MM.1S (cell line): ENCODE data around the gene GDF3.
"Not testable (repeated sequence)": the region's sequence is repeated elsewhere in the genome, so short reads cannot be mapped to it uniquely, and the experiment has no call there.

Experiments used
- DNase-seq: peaks from one replicate; pipeline ENCODE4 v3.0.0-alpha.2; 2015
- H2AFZ ChIP-seq: fragments of 300-600 bp; sonication (generic); 2 replicates; pipeline ENCODE4 v1.6.0; 2016; ENCODE audit warnings: antibody characterized with exemption, low read length
- H3F3A ChIP-seq: fragments of 300-600 bp; sonication (generic); 2 replicates; pipeline ENCODE4 v1.6.1; 2016; ENCODE audit warnings: mild to moderate bottlenecking, antibody characterized with exemption, low read length, moderate library complexity, mixed read lengths; ENCODE audit not compliant: insufficient read depth
- H3K27ac ChIP-seq: fragments of 300-600 bp; sonication (generic); 2 replicates; pipeline ENCODE4 v1.5.1; 2016; ENCODE audit warnings: mild to moderate bottlenecking, low read length
- H3K27me3 ChIP-seq: fragments of 300-600 bp; sonication (generic); replicated peaks from 2 replicates; pipeline ENCODE4 v1.6.0; 2016; ENCODE audit warnings: low read length; ENCODE audit not compliant: insufficient read depth
- H3K36me3 ChIP-seq: fragments of 300-600 bp; sonication (generic); replicated peaks from 2 replicates; pipeline ENCODE4 v1.6.1; 2016; ENCODE audit warnings: mild to moderate bottlenecking, low read length, mixed read lengths; ENCODE audit not compliant: insufficient read depth
- H3K4me1 ChIP-seq: fragments of 300-600 bp; sonication (generic); 2 replicates; pipeline ENCODE4 v1.6.1; 2016; ENCODE audit warnings: low read length, mixed read lengths
- H3K4me2 ChIP-seq: fragments of 300-600 bp; sonication (generic); 2 replicates; pipeline ENCODE4 v1.6.0; 2016; ENCODE audit warnings: low read depth, low read length
- H3K4me3 ChIP-seq: fragments of 300-600 bp; sonication (generic); 2 replicates; pipeline ENCODE4 v1.5.1; 2016; ENCODE audit warnings: low read length, mixed read lengths
- H3K79me2 ChIP-seq: fragments of 300-600 bp; sonication (generic); 2 replicates; pipeline ENCODE4 v1.6.1; 2016; ENCODE audit warnings: mixed run types, low read length, mixed read lengths
- H3K9ac ChIP-seq: fragments of 300-600 bp; sonication (generic); 2 replicates; pipeline ENCODE4 v1.6.1; 2016; ENCODE audit warnings: low read length, mixed read lengths
- H3K9me2 ChIP-seq: fragments of 300-600 bp; sonication (generic); replicated peaks from 2 replicates; pipeline ENCODE4 v1.6.1; 2016; ENCODE audit warnings: mild to moderate bottlenecking, low read length, mixed read lengths; ENCODE audit not compliant: insufficient read depth
- H3K9me3 ChIP-seq: fragments of 300-600 bp; sonication (generic); replicated peaks from 2 replicates; pipeline ENCODE4 v1.6.1; 2016; ENCODE audit warnings: mild to moderate bottlenecking, low read length, mixed read lengths; ENCODE audit not compliant: insufficient read depth
- H4K20me1 ChIP-seq: fragments of 300-600 bp; sonication (generic); 2 replicates; pipeline ENCODE4 v1.6.1; 2016; ENCODE audit warnings: mild to moderate bottlenecking, low read length, moderate library complexity, mixed read lengths; ENCODE audit not compliant: insufficient read depth
- EZH2 ChIP-seq: fragments of 300-600 bp; sonication (generic); optimal IDR thresholded peaks from 2 replicates; pipeline ENCODE3; 2017; ENCODE audit warnings: low read depth, mild to moderate bottlenecking, antibody characterized with exemption, low read length, mixed read lengths
- EZH2phosphoT487 ChIP-seq: fragments of 300-600 bp; sonication (generic); IDR thresholded peaks from 2 replicates; pipeline ENCODE4 v1.6.1; 2018; ENCODE audit warnings: antibody characterized with exemption, low read length
- TF ChIP-seq, protein P1 (sequence below): fragments of 300-600 bp; sonication (generic); IDR thresholded peaks from 2 replicates; pipeline ENCODE4 v1.5.1; 2016; ENCODE audit warnings: antibody characterized with exemption, low read length, mixed read lengths

GDF3 gene

DNA sequence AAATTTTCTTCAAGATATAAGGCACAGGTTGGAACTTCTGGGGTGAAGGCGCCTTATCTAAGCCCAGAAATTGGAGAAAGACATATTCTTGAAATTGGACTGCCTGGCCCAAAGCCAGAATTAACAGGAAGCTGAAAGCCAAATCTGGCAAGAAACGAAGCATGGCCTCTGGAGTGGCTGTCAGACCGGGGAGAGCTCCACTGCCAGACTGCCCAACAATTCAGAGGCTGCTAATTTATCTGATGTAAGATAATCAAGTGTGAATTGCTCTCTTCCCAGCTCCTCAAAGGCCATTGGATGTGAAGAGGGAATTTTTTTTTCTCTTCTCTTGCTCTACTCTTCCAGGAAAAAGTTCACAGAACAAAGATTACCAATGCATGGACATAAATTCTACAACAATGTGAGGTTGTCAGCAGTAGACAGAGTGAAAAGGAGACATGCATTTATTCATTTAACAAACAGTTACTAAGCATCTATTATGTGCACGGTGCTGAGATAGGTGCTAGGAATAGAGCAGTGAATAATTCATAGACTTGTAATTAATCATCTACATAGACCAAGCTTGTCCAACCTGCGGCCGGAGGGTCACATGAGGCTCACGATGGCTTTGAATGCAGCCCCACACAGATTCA is at the start of gene GDF3:
Gene GDF3 (minus strand): TSS at position 210 of the 632 bp plus-strand sequence. CDS start 47 bp downstream, at position 163.
- Histone ChIP-seq H3K4me2 (no peak within 1 kb of the TSS), H3K36me3 (no peaks in the 10 kb centered on the region), H3K9ac (no peak within 1 kb of the TSS), H3K4me1 (no peaks in the 10 kb centered on the region), H3K9me3 (no peaks in the 10 kb centered on the region), H3F3A (no peaks in the 10 kb centered on the region), H2AFZ (no peak within 1 kb of the TSS), H3K27ac (no peak within 1 kb of the TSS), H3K27me3 (no peaks in the 10 kb centered on the region), H3K79me2 (no peaks in the 10 kb centered on the region), H3K9me2 (no peaks in the 10 kb centered on the region), H3K4me3 (no peak within 1 kb of the TSS), H4K20me1 (no peaks in the 10 kb centered on the region)
- no peak for TF ChIP-seq EZH2phosphoT487
- TF ChIP-seq, protein P1, sequence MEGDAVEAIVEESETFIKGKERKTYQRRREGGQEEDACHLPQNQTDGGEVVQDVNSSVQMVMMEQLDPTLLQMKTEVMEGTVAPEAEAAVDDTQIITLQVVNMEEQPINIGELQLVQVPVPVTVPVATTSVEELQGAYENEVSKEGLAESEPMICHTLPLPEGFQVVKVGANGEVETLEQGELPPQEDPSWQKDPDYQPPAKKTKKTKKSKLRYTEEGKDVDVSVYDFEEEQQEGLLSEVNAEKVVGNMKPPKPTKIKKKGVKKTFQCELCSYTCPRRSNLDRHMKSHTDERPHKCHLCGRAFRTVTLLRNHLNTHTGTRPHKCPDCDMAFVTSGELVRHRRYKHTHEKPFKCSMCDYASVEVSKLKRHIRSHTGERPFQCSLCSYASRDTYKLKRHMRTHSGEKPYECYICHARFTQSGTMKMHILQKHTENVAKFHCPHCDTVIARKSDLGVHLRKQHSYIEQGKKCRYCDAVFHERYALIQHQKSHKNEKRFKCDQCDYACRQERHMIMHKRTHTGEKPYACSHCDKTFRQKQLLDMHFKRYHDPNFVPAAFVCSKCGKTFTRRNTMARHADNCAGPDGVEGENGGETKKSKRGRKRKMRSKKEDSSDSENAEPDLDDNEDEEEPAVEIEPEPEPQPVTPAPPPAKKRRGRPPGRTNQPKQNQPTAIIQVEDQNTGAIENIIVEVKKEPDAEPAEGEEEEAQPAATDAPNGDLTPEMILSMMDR: no peak
- no peak for TF ChIP-seq EZH2
- no peak for DNase-seq

DNA sequence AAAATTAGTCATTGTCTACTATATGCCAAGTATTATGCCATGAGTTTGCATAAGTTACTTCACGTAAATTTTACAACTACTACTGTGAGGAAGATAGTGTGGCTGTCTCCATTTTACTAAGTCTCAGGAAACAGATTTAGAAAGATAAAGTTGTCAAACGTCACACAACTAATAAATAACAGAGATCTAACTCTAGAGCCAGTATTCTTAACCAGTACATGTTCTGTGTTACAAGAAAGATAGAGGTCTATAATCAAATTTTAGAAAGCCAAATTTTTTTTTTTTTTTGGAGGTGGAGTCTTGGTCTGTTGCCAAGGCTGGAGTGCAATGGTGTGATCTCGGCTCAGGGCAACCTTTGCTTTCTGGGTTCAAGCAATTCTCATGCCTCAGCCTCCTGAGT is 37.4 kb upstream of the GDF3 start:
- H3K79me2 ChIP-seq: no peaks in the 10 kb centered on the region
- DNase-seq: no peak
- H3K4me3 ChIP-seq: no peak overlapping the region
- H3K4me1 ChIP-seq: no peaks in the 10 kb centered on the region
- no peaks in the 10 kb centered on the region for H3K36me3 ChIP-seq
- no peaks in the 10 kb centered on the region for H3K9me3 ChIP-seq
- no peak overlapping the region for H3K4me2 ChIP-seq
- no peaks in the 10 kb centered on the region for H3F3A ChIP-seq
- no peak overlapping the region for H2AFZ ChIP-seq
- H3K27me3 ChIP-seq: no peaks in the 10 kb centered on the region
- no peak overlapping the region for H3K27ac ChIP-seq
- H4K20me1 ChIP-seq: no peaks in the 10 kb centered on the region
- TF ChIP-seq, protein P1: no peak
- TF ChIP-seq EZH2phosphoT487 (no peak), EZH2 (no peak)
- no peak overlapping the region for H3K9ac ChIP-seq
- H3K9me2 ChIP-seq: no peaks in the 10 kb centered on the region

DNA sequence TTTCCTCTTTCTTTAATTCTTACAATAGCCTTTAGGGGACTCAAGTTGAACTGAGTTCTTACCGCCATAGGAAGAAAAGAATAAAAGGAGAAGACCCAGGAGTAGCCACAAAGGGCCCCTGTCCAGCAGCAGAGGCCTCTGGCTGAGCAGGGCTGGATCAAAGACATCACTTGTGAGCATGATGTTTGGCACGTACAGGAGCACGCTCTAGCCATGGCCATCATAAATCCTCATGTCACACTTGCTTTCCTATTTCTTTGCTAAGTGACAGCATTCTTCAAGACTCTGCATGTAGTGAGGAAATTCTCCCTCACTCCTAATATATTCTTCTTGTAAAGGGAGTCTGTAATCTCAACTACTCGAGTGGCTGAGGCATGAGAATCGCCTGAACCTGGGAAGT is 35.9 kb upstream of the GDF3 start:
- TF ChIP-seq EZH2phosphoT487 (no peak), EZH2 (no peak)
- TF ChIP-seq, protein P1: no peak
- Histone ChIP-seq H3K4me3 (no peak overlapping the region), H3K9me3 (no peaks in the 10 kb centered on the region), H3K27ac (no peak overlapping the region), H3K36me3 (no peaks in the 10 kb centered on the region), H3F3A (no peaks in the 10 kb centered on the region), H3K79me2 (no peaks in the 10 kb centered on the region), H3K9ac (no peak overlapping the region), H2AFZ (no peak overlapping the region), H3K4me2 (no peak overlapping the region), H4K20me1 (no peaks in the 10 kb centered on the region), H3K9me2 (no peaks in the 10 kb centered on the region), H3K27me3 (no peaks in the 10 kb centered on the region), H3K4me1 (no peaks in the 10 kb centered on the region)
- no peak for DNase-seq

DNA sequence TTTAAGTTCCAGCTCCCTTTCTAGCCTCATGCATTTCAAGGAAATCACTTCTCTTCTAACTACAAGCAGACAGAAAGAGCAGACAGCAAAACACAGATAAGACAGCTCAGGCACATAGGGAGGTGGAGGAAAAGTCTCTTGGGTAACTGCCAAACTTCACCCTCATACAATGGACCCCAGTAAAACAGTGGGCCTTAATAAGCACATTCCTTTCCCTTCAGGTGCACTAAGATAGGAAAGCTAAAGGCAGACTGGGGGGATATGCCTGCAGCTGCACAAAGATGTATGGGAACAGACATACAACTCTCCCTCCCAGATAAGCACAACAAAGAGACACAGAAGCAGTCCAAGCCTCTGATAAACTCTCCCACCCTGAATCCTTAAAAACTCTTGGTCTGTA is 35.4 kb upstream of the GDF3 start:
- not testable (repeated sequence) for H3K9me2 ChIP-seq, H3K4me1 ChIP-seq, H3K27me3 ChIP-seq, H3K9ac ChIP-seq, H3F3A ChIP-seq, H3K4me2 ChIP-seq, H3K27ac ChIP-seq, H3K36me3 ChIP-seq, H2AFZ ChIP-seq, DNase-seq, H3K4me3 ChIP-seq, H3K79me2 ChIP-seq, H3K9me3 ChIP-seq, H4K20me1 ChIP-seq
